D341Med (cell line): ENCODE data around the gene DCDC2.
"Not testable (repeated sequence)": the region's sequence is repeated elsewhere in the genome, so short reads cannot be mapped to it uniquely, and the experiment has no call there.

Source experiments
- DNase-seq: peaks from one replicate; pipeline ENCODE4 v3.0.0; 2012; ENCODE audit warnings: low spot score

DCDC2 gene

DNA sequence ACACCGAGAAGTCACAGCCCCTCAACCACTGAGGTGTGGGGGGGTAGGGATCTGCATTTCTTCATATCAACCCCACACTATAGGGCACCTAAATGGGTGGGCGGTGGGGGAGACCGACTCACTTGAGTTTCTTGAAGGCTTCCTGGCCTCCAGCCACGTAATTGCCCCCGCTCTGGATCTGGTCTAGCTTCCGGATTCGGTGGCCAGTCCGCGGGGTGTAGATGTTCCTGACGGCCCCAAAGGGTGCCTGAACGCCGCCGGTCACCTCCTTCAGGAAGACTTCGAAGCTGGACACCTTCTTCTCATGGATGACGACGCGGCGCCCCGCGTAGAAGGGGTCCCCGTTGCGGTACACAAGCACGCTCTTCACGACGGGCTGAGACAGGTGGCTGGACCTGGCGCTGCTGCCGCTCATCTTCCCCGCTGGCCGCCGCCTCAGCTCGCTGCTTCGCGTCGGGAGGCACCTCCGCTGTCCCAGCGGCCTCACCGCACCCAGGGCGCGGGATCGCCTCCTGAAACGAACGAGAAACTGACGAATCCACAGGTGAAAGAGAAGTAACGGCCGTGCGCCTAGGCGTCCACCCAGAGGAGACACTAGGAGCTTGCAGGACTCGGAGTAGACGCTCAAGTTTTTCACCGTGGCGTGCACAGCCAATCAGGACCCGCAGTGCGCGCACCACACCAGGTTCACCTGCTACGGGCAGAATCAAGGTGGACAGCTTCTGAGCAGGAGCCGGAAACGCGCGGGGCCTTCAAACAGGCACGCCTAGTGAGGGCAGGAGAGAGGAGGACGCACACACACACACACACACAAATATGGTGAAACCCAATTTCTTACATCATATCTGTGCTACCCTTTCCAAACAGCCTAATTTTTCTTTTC is at the start of gene DCDC2:
Gene DCDC2 (minus strand): TSS at position 724 of the 883 bp plus-strand sequence. CDS start 309 bp downstream, at position 415.
- DNase-seq, result peak; percentile 32

DNA sequence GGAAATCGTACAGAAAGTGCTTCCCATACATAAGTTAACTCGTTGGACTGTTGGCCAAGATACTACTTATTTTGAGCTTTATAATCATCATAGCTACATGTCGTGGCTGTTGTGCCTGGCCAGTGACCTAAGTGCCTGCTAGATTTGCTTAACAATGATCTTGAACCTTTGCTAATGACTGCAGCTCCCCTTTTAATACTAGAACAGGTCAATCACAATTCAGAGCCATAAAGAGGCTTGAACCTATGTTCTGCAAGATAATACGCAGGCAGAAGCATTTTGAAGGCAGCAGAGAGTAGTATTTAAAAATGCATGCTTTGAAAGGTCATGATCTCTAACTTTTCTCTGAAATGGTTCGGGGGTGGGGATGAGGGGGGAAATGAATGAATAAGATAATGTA is 47.4 kb upstream of the DCDC2 start:
- DNase-seq, result no peak

DNA sequence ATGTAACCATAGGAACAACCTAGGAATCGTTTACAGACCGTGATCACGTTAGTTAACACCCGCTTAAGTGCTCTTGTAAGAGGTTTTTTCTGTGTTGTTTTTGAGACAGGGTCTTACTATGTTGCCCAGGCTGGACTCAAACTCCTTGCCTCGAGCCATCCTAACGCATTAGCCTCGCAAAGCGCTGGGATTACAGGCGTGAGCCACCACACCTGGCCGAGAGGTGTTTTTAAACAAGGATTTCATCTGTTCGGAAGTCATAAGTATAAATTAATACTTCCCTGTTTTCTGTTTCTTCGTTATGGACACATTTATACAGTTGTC is 45.6 kb upstream of the DCDC2 start:
- DNase-seq, result no peak

DNA sequence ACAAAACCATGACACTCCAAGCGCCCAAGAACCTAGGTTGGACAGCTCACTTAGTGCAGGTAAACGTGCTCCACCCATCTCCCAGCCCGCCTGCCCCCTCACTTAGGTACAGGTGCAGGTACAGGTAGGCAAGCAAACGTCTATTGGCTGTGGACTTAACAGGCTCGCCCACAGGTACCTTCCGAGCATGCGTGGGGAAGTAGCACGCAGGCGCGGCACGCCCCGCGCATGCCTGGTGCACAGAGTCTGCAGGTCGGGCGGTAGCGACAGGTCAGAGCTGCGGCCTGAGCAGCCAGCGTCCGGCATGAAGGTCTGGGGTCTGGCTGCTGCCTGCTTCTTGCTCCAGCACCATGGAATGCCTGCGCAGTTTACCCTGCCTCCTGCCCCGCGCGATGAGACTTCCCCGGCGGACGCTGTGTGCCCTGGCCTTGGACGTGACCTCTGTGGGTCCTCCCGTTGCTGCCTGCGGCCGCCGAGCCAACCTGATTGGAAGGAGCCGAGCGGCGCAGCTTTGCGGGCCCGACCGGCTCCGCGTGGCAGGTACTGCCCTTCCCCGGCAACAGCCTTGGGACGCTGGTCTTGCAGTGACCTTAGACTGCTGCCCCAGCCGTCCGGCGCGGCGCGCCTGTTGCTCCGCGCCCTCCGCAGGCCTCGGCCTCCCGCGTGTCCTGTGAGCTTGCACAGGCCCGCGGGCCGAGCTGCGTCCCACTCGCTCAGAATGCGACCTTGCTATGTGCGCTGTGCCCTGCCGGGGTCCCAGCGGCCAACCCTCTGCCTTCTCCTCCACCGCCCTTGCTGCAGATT is 45.0 kb upstream of the DCDC2 start, which contains the start of gene MRS2:
Gene MRS2 (plus strand): TSS at position 240 of the 804 bp plus-strand sequence. CDS start 111 bp downstream, at position 351.
- peak; percentile 90 for DNase-seq

DNA sequence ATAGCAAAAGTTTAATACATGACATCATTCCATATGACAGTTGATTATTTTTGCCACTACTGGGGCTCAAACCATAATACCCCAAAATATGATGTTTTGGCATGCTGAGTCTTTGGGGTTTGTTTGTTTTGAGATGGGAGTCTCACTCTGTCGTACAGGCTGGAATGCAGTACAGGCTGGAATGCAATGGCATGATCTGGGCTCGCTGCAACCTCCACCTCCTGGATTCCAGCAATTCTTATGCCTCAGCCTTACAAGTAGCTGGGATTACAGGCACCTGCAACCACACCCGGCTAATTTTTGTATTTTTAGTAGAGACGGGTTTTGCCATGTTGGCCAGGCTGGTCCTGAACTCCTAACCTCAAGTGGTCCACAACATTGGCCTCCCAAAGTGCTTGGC is 43.6 kb upstream of the DCDC2 start:
- DNase-seq, result no peak

- DNase-seq, result not testable (repeated sequence)
Measured at GRCh38 chr6:24400045-24401039, 42.5 kb upstream of the DCDC2 start.

DNA sequence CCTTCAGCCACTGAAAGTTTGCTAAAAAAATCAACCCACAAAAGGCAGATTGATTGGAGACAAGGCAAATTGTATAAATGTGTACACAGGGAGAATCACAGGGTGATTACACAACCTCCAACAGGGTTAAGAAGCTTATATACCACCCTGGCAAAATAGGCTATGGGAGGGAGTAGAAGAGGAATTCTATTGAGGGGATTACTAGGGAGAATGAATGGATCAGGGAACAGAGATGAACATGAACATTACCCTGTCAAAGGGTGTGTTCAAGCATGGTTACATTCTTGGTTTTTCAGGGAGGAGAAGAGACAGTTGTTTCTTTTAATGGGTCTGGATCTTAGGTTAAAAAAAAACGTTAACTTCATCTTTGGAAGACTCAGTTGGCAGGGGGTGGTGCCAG is 39.8 kb upstream of the DCDC2 start:
- no peak for DNase-seq

GRCh38 chr6:24396824-24397223 is 39.0 kb upstream of the DCDC2 start:
- DNase-seq, result no peak

DNA sequence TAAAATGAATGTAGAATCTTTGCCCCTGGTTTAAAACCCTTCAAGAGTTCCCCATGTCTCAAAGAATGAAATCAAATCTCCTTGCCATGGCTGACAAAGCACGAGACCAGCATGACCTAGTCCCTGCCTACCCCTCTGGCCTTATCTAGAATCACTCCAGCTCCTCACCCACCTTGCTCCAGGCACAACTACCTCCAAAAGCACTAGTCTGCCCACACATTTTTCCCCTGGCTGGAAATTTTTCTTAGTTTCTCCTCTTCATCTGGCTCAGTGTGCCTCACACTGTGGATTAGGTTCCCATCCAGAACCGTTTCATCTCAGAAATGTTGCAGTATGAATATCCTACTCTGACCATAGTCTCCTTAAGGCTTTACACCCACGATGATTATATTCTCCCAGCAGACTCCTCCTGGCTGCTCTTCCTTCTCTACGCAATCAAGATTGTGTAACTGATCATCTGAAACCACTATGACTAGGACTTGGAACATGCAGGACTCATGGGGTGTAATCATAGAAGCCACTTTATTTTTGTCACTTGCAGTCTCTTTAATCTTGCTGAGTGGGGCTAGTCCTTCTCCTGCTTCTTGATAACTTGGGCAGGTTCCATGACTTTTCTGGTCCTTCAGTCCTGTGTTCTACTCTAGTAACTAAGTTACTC is 37.0 kb upstream of the DCDC2 start:
- DNase-seq, result no peak

DNA sequence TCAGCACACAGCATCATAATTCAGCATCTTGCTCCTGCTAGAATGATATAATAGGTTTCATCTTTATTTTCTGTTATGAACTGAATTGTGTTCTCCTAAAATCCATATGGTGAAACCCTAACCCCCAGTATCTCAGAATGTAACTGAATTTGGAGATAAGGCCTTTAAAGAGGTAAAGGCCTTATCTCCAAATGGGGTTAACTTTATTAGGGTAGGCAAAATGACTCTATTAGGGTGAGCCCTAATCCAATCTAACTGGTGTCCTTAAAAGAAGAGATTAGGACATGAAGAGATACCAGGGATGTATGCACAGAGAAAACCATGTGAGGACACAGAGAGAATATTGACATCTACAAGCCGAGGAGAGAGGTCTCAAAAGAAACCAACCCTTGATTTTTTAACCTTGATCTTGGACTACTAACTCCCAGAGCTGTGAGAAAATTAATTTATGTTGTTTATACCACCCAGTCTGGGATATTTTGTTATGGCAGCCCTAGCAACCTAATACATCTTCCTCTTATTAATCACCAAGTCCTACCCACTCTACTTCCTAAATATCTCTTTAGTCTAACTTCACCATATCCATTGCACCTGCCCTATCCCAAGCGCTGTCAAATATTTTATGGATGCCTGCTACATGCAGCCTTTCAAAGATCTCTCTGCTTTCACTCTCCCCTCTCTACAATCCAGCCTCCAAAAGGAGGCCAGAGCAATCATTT is 36.4 kb upstream of the DCDC2 start:
- no peak for DNase-seq

DNA sequence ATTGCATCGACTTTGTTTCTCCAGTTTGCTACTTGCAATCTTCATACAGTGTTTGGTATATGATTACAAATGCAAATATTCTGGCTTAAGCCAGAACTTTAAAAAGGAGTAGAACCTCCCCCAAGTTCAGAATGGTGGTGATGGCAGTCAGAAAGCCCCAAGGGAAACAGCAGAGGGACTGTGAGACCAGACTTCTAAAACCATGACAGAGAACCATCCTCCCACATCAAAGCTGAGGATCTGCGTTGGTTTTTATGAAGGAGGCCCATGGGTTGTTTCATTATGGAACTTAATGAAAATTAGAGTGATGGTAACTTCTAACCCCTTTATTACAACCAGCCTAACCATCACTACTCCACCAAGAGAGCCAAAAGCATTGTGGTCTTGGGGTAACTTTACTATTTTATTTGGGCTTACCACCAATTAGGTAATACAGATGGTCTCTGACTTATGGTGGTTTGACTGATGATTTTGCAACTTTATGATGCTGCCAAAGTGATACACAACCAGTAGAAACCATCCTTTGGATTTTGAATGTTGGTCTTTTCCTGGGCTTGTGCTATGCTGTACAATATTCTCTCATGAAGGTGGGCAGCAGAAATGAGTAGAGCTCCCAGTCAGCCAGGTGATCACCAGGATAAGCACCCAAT is 34.0 kb upstream of the DCDC2 start:
- no peak for DNase-seq

DNA sequence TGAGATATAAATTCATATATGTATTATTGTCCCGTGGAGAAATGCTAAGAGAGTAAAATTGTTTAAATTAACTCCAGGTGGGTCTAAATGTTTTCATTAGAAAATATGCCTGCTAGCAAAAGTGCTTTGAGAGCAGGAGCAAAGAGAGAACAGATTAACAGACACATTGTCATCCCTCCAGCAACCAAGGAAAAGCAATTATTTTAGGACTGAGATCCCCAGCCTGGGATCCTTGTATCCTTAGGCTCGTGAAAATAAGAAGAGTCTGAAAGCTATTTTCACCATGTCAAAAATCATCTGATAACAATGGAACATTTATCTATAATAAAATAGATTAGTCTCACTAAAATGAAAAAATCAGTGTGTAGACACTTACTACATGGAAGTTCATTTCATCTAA is 33.3 kb upstream of the DCDC2 start:
- DNase-seq, result no peak

DNA sequence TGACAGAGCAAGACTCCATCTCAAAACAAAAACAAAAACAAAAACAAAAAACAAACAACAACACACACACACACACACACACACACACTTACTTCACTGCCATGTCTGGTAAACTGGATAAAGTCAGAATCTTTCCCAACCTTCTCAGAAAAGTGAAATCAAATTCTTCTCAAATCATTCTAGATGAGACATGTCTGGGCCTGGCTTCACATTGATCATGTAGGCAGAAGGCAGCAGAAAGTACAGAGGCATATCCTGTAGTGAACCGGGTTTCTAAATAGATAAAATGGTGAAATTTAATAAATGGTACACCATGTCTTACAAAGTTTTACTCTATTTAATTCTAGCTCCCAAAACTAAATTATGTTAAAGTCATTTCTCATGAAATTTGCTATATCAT is 30.0 kb upstream of the DCDC2 start:
- no peak for DNase-seq

- no peak for DNase-seq
Measured at GRCh38 chr6:24385536-24386269, 27.8 kb upstream of the DCDC2 start.

DNA sequence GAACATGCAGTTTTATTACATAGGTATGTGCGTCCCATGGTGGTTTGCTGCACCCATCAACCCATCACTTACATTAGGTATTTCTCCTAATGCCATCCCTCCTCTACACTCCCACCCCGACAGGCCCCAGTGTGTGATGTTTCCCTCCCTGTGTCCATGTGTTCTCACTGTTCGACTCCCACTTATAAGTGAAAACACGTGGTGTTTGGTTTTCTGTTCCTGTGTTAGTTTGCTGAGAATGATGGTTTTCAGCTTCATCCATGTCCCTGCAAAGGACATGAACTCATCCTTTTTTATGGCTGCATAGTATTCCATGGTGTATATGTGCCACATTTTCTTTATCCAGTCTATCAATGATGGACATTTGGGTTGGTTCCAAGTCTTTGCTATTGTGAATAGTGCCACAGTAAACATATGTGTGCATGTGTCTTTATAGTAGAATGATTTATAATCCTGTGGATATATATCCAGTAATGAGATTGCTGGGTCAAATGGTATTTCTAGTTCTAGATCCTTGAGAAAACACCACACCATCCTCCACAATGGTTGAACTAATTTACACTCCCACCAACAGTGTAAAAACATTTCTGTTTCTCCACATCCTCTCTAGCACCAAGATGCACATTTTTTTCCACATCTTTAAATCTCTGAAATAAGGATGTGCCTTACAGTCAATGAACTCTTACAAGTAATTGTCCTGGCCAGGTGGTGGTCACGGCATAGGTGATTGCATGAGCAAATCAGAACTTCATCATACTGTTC is 26.7 kb upstream of the DCDC2 start:
- DNase-seq, result not testable (repeated sequence)

GRCh38 chr6:24382891-24383494 is 25.1 kb upstream of the DCDC2 start:
- DNase-seq, result not testable (repeated sequence)

- DNase-seq, result no peak
Measured at GRCh38 chr6:24382220-24382540, 24.3 kb upstream of the DCDC2 start.

GRCh38 chr6:24381476-24382219 is 23.8 kb upstream of the DCDC2 start:
- DNase-seq, result no peak
